GM12878 (cell line): ENCODE measurements around the gene CLINT1. TPM values are rescaled to one million over a fixed set of nuclear protein-coding genes. Genes with fewer than 3 reads are reported as not detected.

Experiments
- ATAC-seq: fragments of 200-7000 bp; cut with Tn5 transposase; 3 replicates; pipeline ENCODE4 v1.9.1; 2020; ENCODE audit warnings: mild to moderate bottlenecking, moderate library complexity
- BruUV-seq: library from RNA; stranded (reverse); fragments of 400-500 nt; replicated peaks from 2 replicates; lab custom pipeline; 2021; lab: Mats Ljungman, UMichigan
- CTCF ChIA-PET: fragments of 300-600 bp; sonication (Branson Sonifier 250); formaldehyde crosslinking; extraction: SDS; loops from one replicate; lab custom pipeline; 2021; ENCODE audit warnings: inconsistent platforms; lab: Yijun Ruan, JAX
- POLR2A ChIA-PET: fragments of 350-600 bp; formaldehyde crosslinking; extraction: SDS; loops from one replicate; lab custom pipeline; 2021; ENCODE audit warnings: inconsistent platforms; lab: Charles Lee
- RAD21 ChIA-PET: fragments of 300-600 bp; sonication (Branson Sonifier 250); formaldehyde crosslinking; loops from one replicate; lab custom pipeline; 2023; ENCODE audit warnings: antibody characterized with exemption; ENCODE audit not compliant: unreplicated experiment; lab: Charles Lee
- SMC1A ChIA-PET: fragments of 300-600 bp; sonication (Branson Sonifier 250); formaldehyde crosslinking; loops from one replicate; lab custom pipeline; 2023; ENCODE audit not compliant: unreplicated experiment, uncharacterized antibody; lab: Charles Lee
- DNase-seq: peaks from one replicate; pipeline ENCODE4 v3.0.0-alpha.2; 2011; ENCODE audit warnings: low read depth, low spot score
- FAIRE-seq: peaks from 3 replicates; lab custom pipeline; 2011; peaks lifted over from hg19 to GRCh38; lab: Jason Lieb, UNC
- H2AFZ ChIP-seq: 2 replicates; pipeline ENCODE4 v1.6.0; 2011; ENCODE audit warnings: low read depth, low read length, control low read depth; ENCODE audit not compliant: control insufficient read depth
- H3K27ac ChIP-seq: 2 replicates; pipeline ENCODE4 v1.5.1; 2011; ENCODE audit warnings: control low read depth; ENCODE audit not compliant: control insufficient read depth, insufficient read depth
- H3K27me3 ChIP-seq, 2 experiments: replicated peaks in 1 of 2; 2 replicates each; pipeline versions ENCODE4 v1.6.0 to v1.6.1; 2011; ENCODE audit warnings: low read length in 1 of 2; ENCODE audit not compliant: control insufficient read depth in 2 of 2, insufficient read depth in 2 of 2
- H3K36me3 ChIP-seq, 2 experiments: 2 replicates each; pipeline ENCODE4 v1.5.1; 2011; ENCODE audit warnings: low read length in 1 of 2; ENCODE audit not compliant: control insufficient read depth in 2 of 2, insufficient read depth in 2 of 2
- H3K4me1 ChIP-seq: 2 replicates; pipeline ENCODE4 v1.6.1; 2011; ENCODE audit warnings: mild to moderate bottlenecking, low read length, moderate library complexity, mixed read lengths; ENCODE audit not compliant: control insufficient read depth, insufficient read depth
- H3K4me2 ChIP-seq: 2 replicates; pipeline ENCODE4 v1.6.0; 2011; ENCODE audit warnings: control low read depth; ENCODE audit not compliant: control insufficient read depth, insufficient read depth
- H3K4me3 ChIP-seq: fragments of 200-600 bp; sonication (generic); 2 replicates; pipeline ENCODE4 v1.5.1; 2016
- H3K79me2 ChIP-seq: 2 replicates; pipeline ENCODE4 v1.6.0; 2011; ENCODE audit warnings: low read length; ENCODE audit not compliant: control insufficient read depth, insufficient read depth
- H3K9ac ChIP-seq: 2 replicates; pipeline ENCODE4 v1.8.0; 2011; ENCODE audit warnings: low read length, control low read depth, mixed read lengths; ENCODE audit not compliant: control insufficient read depth, insufficient read depth
- H3K9me3 ChIP-seq: replicated peaks from 3 replicates; pipeline ENCODE4 v1.5.1; 2011; ENCODE audit warnings: mild to moderate bottlenecking, low read length; ENCODE audit not compliant: control insufficient read depth, insufficient read depth
- H4K20me1 ChIP-seq: 2 replicates; pipeline ENCODE4 v1.6.0; 2011; ENCODE audit not compliant: control insufficient read depth, insufficient read depth
- CREB1 ChIP-seq: IDR thresholded peaks from 2 replicates; pipeline ENCODE4 v1.6.1; 2012; ENCODE audit warnings: low read depth, mild to moderate bottlenecking, inconsistent platforms
- CREM ChIP-seq: IDR thresholded peaks from 2 replicates; pipeline ENCODE4 v1.6.1; 2014; ENCODE audit warnings: antibody characterized with exemption, low read depth
- EGR1 ChIP-seq, 2 experiments: IDR thresholded peaks; 1 replicate in 1 of 2; 2 replicates in 1 of 2; pipeline ENCODE4 v1.6.1; 2011 to 2012; ENCODE audit warnings: low read depth in 2 of 2, low read length in 2 of 2, borderline replicate concordance in 1 of 2, mild to moderate bottlenecking in 1 of 2, moderate library complexity in 1 of 2
- whole genome bisulfite sequencing: methylation state at CpG from one replicate; pipeline ENCODE4 v1.1.6; 2016; ENCODE audit warnings: low lambda C conversion rate; ENCODE audit not compliant: insufficient replicate concordance, insufficient coverage; ENCODE audit errors: missing lambda C conversion rate; 5-methylcytosine and 5-hydroxymethylcytosine counted together
- in situ Hi-C: fragments of 300-500 bp; cut with MboI; formaldehyde crosslinking; loops from 9 replicates; pipeline ENCODE4 v1.14.3; 2018; ENCODE audit warnings: mixed read lengths
- intact Hi-C: fragments of 100-400 bp; cut with micrococcal nuclease; formaldehyde crosslinking; loops from one replicate; pipeline ENCODE4 v1.14.2; 2022; ENCODE audit not compliant: unreplicated experiment
- polyA plus RNA-seq, 11 experiments: library from polyadenylated mRNA; depleted of rRNA in 4 of 11; unstranded in 6 of 11; stranded (reverse) in 5 of 11; fragments of >200 nt; fragmentation: Nextera tagmentation in 4 of 11; fragmentation: Illumina TruSeq in 1 of 11; extraction: Ambion mirVana in 4 of 11; extraction: Trizol in 1 of 11; gene quantifications; 1 replicate in 1 of 11; 2 replicates in 10 of 11; pipeline versions ENCODE4 v1.2.1 to v1.2.3, GENCODE V29; 2011 to 2016; ENCODE audit warnings: inconsistent platforms in 2 of 11, missing spikeins in 2 of 11, low read depth in 1 of 11
- total RNA-seq, 4 experiments: library from RNA; depleted of rRNA in 3 of 4; stranded (reverse); fragments of >200 nt in 3 of 4; fragmentation: Illumina TruSeq in 1 of 4; extraction: Trizol in 1 of 4; gene quantifications; 2 replicates each; pipeline versions ENCODE4 v1.2.1 to v1.2.3, GENCODE V29; 2013 to 2021
- TF ChIP-seq, protein P1 (sequence below): fragments of 450-650 bp; IDR thresholded peaks from 2 replicates; pipeline ENCODE4 v1.6.1; 2017; ENCODE audit warnings: mild to moderate bottlenecking, moderate library complexity

CLINT1 gene
- total and polyA plus RNA-seq, 10 of the 15 experiments (the other 5 are each of a cell fraction or from before 2014, with no cell fraction given), result 30.0 to 136 (median 105) TPM

DNA sequence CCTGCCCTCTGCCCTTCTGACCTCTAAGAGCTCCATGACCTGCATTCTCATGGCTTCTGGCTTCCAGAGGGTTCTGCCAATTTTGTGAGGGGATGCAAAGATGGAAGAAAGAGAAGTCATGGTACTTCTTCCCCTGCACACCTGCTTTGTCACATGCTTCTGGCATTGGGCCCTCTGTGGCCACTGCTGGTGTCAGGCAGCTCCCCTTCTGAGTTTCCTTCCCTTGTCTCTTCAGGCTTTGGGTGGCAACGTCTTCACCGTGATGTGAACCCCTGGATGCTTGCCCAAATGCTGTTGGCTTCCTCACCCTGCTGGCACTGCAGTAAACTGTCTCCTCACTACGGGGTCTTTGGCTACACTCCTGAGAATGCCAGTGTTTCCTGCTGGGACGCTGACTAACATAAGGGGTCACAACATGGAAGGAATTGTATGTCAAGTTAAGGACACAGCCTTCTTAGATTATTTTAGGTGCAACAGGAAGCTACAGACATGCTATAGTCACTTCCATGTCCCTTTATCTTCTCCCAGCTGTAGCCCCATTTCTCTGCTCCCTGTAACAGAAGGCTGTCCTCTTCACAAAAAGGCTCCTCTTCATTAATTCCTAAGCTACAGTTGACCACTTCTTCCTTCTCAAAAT lies 8.9 kb upstream of the CLINT1 start (continued):
- no peak for TF ChIP-seq CREB1
- no peak for TF ChIP-seq EGR1 (IDR thresholded peaks at IDR 0.05; ENCODE audit: borderline replicate concordance in 1 of 2, low read depth in 2 of 2, low read length in 2 of 2)
- TF ChIP-seq, protein P1, sequence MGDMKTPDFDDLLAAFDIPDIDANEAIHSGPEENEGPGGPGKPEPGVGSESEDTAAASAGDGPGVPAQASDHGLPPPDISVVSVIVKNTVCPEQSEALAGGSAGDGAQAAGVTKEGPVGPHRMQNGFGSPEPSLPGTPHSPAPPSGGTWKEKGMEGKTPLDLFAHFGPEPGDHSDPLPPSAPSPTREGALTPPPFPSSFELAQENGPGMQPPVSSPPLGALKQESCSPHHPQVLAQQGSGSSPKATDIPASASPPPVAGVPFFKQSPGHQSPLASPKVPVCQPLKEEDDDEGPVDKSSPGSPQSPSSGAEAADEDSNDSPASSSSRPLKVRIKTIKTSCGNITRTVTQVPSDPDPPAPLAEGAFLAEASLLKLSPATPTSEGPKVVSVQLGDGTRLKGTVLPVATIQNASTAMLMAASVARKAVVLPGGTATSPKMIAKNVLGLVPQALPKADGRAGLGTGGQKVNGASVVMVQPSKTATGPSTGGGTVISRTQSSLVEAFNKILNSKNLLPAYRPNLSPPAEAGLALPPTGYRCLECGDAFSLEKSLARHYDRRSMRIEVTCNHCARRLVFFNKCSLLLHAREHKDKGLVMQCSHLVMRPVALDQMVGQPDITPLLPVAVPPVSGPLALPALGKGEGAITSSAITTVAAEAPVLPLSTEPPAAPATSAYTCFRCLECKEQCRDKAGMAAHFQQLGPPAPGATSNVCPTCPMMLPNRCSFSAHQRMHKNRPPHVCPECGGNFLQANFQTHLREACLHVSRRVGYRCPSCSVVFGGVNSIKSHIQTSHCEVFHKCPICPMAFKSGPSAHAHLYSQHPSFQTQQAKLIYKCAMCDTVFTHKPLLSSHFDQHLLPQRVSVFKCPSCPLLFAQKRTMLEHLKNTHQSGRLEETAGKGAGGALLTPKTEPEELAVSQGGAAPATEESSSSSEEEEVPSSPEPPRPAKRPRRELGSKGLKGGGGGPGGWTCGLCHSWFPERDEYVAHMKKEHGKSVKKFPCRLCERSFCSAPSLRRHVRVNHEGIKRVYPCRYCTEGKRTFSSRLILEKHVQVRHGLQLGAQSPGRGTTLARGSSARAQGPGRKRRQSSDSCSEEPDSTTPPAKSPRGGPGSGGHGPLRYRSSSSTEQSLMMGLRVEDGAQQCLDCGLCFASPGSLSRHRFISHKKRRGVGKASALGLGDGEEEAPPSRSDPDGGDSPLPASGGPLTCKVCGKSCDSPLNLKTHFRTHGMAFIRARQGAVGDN, result no peak

DNA sequence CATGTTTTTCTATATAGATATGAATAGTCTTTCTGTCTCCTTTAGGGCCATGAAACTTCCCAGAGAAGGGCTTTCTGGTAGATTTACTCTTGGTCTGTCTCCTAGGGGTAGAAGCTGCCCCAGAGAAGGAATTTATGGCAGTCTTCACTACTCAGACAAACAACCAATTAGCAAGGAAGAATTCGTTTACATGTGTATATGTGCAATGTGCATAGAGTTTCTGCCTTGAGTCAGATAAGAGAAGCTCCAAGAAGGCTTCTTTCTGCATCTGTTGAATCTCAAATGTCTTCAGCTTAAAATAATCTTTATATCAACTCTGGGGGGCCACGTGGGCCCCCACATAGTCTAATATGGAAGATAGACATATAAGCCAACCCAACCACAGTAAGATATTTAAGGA lies 7.6 kb upstream of the CLINT1 start:
- ATAC-seq (no peak), DNase-seq (no peak), FAIRE-seq (no peak)
- no peak overlapping the region for H3K27ac ChIP-seq
- no peaks in the 10 kb centered on the region for H4K20me1 ChIP-seq
- POLR2A ChIA-PET, result no interaction called here
- CTCF ChIA-PET, result interaction anchor here (0.7 to 1.4 kb wide), 3 partner anchors 12 to 49 kb away, joined by 3 to 5 read pairs (median 5); no protein-coding TSS in a partner anchor
- no peaks in the 10 kb centered on the region for H3K79me2 ChIP-seq
- H3K36me3 ChIP-seq, result no peaks in the 10 kb centered on the region
- H3K9ac ChIP-seq, result no peak overlapping the region
- 29% methylated on average over 2 of the region's 2 CpGs for WGBS
- peaks cover 7% of the 10 kb centered on the region for H3K9me3 ChIP-seq
- RAD21 ChIA-PET, result interaction anchor here (0.6 to 1.1 kb wide), 2 partner anchors 82 to 1324 kb away, joined by 3 to 4 read pairs; no protein-coding TSS in a partner anchor
- in situ Hi-C loops (no loop called here), intact Hi-C loops (loop anchor here (10.0 kb wide), 1 partner anchor 272 kb away; no protein-coding TSS in a partner anchor)
- H3K4me3 ChIP-seq, result no peak overlapping the region
- no peak for TF ChIP-seq CREM
- no peak overlapping the region for H3K4me2 ChIP-seq
- SMC1A ChIA-PET, result interaction anchor here (0.8 to 1.4 kb wide), 3 partner anchors 10 to 43 kb away, joined by 3 to 4 read pairs (median 3); no protein-coding TSS in a partner anchor
- peaks cover 22% of the 10 kb centered on the region for H3K4me1 ChIP-seq
- no TSS peak for BruUV-seq
- H3K27me3 ChIP-seq, result peaks cover 0 to 3% of the 10 kb centered on the region in 2 experiments; a peak in 1 of 4 replicates
- no peak overlapping the region for H2AFZ ChIP-seq
